Kidney (tissue), 14 donors: ENCODE measurements around the gene NFE2L1. TPM values are rescaled to one million over a fixed set of nuclear protein-coding genes. Genes with fewer than 3 reads are reported as not detected.

Experiments
- DNase-seq, 5 donors: peaks; one replicate each; pipeline ENCODE4 v3.0.0-alpha.2; 2013 to 2020
- FAIRE-seq: peaks from 2 replicates; lab custom pipeline; 2012; peaks lifted over from hg19 to GRCh38; lab: Jason Lieb, UNC
- H3K27ac ChIP-seq, 2 donors: one replicate each; pipeline ENCODE4 v1.7.0; 2013; ENCODE audit warnings: low read depth in 2 of 2, low read length in 2 of 2, inconsistent platforms in 1 of 2
- H3K27me3 ChIP-seq: one replicate; pipeline ENCODE4 v1.7.1; 2013; ENCODE audit warnings: low read length, inconsistent platforms; ENCODE audit not compliant: control insufficient read depth, insufficient read depth
- H3K36me3 ChIP-seq, 3 donors: one replicate each; pipeline versions ENCODE4 v1.7.0 to v1.7.1; 2013; ENCODE audit warnings: low read length in 3 of 3, control low read depth in 1 of 3, inconsistent platforms in 1 of 3; ENCODE audit not compliant: insufficient read depth in 3 of 3, control insufficient read depth in 2 of 3
- H3K4me1 ChIP-seq, 3 donors: one replicate each; pipeline versions ENCODE4 v1.7.0 to v1.7.1; 2013; ENCODE audit warnings: low read length in 3 of 3, inconsistent platforms in 1 of 3, low read depth in 1 of 3; ENCODE audit not compliant: control insufficient read depth in 2 of 3, insufficient read depth in 2 of 3
- H3K4me3 ChIP-seq, 3 donors: one replicate each; pipeline versions ENCODE4 v1.7.0 to v1.8.1; 2013; ENCODE audit warnings: low read length in 3 of 3, control low read depth in 1 of 3, inconsistent platforms in 1 of 3
- H3K9ac ChIP-seq, 3 donors: one replicate each; pipeline versions ENCODE4 v1.7.0 to v1.7.1; 2013; ENCODE audit warnings: low read length in 3 of 3, control low read depth in 1 of 3, inconsistent platforms in 1 of 3
- H3K9me3 ChIP-seq, 3 donors: one replicate each; pipeline versions ENCODE4 v1.7.0 to v1.7.1; 2013; ENCODE audit warnings: low read length in 3 of 3, control low read depth in 1 of 3, inconsistent platforms in 1 of 3; ENCODE audit not compliant: control insufficient read depth in 2 of 3, insufficient read depth in 1 of 3
- CTCF ChIP-seq: IDR thresholded peaks from 3 replicates; pipeline ENCODE4 v1.5.1; 2012; ENCODE audit warnings: mild to moderate bottlenecking, moderate library complexity, borderline replicate concordance; ENCODE audit not compliant: insufficient read depth; ENCODE audit errors: extremely low read depth
- intact Hi-C: fragments of 100-400 bp; cut with DNase I; formaldehyde crosslinking; loops from one replicate; pipeline ENCODE4 v1.11.1; 2022
- polyA plus RNA-seq: library from polyadenylated mRNA; stranded (reverse); fragments of 350-450 nt; fragmentation: Illumina TruSeq; extraction: RNeasy Lipid Tissue Mini Kit (QIAGEN cat#74804); gene quantifications from one replicate; pipeline ENCODE4 v1.2.3, GENCODE V29; 2014; ENCODE audit warnings: low read depth, low replicate concordance; ENCODE audit not compliant: insufficient read depth
- total RNA-seq: library from RNA; stranded (reverse); fragmentation: NEBNext Ultra II Directional; extraction: Animal tissue kit (Norgen Biotek cat#: 25700); gene quantifications from one replicate; pipeline ENCODE4 v1.2.1, GENCODE V29; 2021
- donor health status: control.
- donor health status: control.
- donor health status: control.
- donor health status: control.
- donor health status: control.
- donor health status: DM: yes; HTN: yes; CAD: no.
- donor health status: Normal renal cell carcinoma (clear cell type).

Gene NFE2L1
- total and polyA plus RNA-seq, 2 donors from 2014 or later = 146 to 254 TPM

GRCh38 chr17:48026502-48027321 is 21.4 kb upstream of the NFE2L1 start:
- FAIRE-seq = no peak
- intact Hi-C loops = loop anchor here (10.0 kb wide), 1 partner anchor 108 kb away; no protein-coding TSS in a partner anchor

GRCh38 chr17:48027322-48027981 is 20.7 kb upstream of the NFE2L1 start:
- DNase-seq (no peak), FAIRE-seq (no peak)
- Histone ChIP-seq H3K4me3 (no peak overlapping the region), H3K27me3 (peaks cover 2% of the 10 kb centered on the region), H3K27ac (no peak overlapping the region), H3K9ac (no peak overlapping the region), H3K9me3 (no peaks in the 10 kb centered on the region), H3K36me3 (no peaks in the 10 kb centered on the region), H3K4me1 (peaks cover 4 to 24% (median 16%) of the 10 kb centered on the region in 3 donors)
- no peak for TF ChIP-seq CTCF
- intact Hi-C loops = loop anchor here (10.0 kb wide), 1 partner anchor 107 kb away; no protein-coding TSS in a partner anchor

More at GRCh38 chr17:48026502-48027321, 21.4 kb upstream of the NFE2L1 start:
- Histone ChIP-seq H3K9me3 (no peaks in the 10 kb centered on the region), H3K4me3 (peak overlapping the region in 1 of 3 donors; percentile 66), H3K27me3 (peaks cover 2% of the 10 kb centered on the region), H3K36me3 (no peaks in the 10 kb centered on the region), H3K4me1 (peaks cover 4 to 24% (median 16%) of the 10 kb centered on the region in 3 donors), H3K9ac (peak overlapping the region in 1 of 3 donors; percentile 48), H3K27ac (peak overlapping the region; percentile 23 to 51)
- peak; percentile 95 to 97 (median 96) for DNase-seq
- TF ChIP-seq CTCF = peak; percentile 96

DNA sequence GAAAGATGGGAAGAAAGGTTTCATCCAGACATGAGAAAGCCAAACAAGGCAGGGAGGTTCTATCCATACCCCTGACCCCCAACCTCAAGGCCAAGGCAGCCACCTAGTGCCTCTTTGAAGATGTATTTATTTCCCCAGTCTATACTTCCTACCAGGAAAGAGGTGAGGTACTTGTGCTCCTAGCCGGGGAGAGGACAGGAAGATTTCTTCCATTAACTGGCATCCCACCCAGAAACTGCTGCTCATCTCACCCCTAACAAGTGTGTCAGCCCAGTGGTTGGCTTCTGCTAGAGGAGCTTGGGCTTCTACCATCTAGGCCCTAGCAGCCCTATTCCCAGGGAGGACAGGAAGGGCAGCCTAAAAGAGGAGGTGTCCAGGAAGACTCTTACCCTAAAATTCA is 19.4 kb upstream of the NFE2L1 start:
- Histone ChIP-seq H3K4me1 (peaks cover 4 to 24% (median 16%) of the 10 kb centered on the region in 3 donors), H3K4me3 (no peak overlapping the region), H3K9me3 (no peaks in the 10 kb centered on the region), H3K36me3 (no peaks in the 10 kb centered on the region), H3K27ac (no peak overlapping the region), H3K27me3 (peaks cover 2% of the 10 kb centered on the region), H3K9ac (no peak overlapping the region)
- intact Hi-C loops = loop anchor here (10.0 kb wide), 1 partner anchor 106 kb away; no protein-coding TSS in a partner anchor
- no peak for TF ChIP-seq CTCF
- DNase-seq (no peak), FAIRE-seq (no peak)
